ENCODE data around the gene DYRK4.
"Not testable (repeated sequence)": the region's sequence is repeated elsewhere in the genome, so short reads cannot be mapped to it uniquely, and the experiment has no call there.

Gene DYRK4

DNA sequence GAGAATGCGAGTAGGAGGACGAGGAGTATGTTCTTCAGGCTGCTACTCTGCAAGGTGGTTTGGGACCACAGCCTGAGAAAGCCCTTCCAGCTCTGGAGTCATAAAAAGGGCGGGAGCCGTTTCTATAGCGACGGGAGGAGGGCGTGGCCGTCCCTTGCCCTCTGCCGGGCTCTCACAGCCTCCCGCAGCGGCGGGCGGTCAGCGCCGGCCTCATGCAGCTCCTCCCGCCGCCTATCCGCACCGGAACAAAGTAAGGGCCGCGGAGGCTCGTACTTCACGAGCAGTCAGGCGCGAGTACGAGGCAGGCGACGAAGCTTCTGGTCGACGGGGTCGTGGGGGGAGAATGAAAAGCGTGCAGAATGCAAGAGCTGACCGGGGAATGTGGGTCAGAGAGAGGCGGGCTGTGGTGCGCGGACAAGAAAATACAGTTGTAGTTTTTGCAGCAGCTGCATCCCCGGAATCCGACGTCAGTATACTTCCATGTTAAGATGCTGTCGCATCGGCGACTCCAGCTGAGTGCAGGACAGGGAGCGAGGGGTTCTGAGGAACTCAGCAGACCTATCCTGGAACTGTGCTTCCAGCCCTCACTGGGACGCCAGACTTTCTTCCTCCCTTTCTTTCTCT lies at the start of gene DYRK4:
Gene DYRK4 (plus strand): TSS at position 175 of the 624 bp plus-strand sequence. CDS start 38 bp downstream, at position 213.
- no peak for DNase-seq

DNA sequence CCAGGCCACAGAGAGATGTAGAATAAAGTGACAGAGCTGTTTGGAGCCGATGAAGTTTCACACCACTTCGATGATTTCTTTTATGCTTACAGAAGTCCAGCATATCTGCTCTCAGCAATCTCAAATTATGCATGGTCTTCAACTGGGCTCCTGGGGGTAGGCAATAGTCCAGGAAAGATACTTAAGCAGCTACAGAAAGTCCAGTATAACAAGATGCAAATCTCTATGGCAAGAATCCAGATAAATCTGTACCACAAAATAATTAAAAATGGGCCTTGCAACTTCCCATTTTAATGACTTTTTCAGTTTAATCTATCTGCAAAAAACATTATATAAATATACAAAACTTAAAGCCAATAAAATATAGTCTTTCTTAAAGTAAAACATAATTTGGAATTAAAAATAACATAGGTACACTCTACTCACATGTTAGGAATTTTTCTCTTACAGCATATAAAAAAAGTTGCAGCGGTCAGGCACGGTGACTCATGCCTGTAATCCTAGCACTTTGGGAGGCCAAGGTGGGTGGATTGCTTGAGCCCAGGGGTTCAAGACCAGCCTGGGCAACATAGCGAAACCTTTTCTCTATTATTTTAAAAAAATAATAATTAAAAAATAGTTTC lies 43.8 kb upstream of the DYRK4 start:
- no peak for DNase-seq

DNA sequence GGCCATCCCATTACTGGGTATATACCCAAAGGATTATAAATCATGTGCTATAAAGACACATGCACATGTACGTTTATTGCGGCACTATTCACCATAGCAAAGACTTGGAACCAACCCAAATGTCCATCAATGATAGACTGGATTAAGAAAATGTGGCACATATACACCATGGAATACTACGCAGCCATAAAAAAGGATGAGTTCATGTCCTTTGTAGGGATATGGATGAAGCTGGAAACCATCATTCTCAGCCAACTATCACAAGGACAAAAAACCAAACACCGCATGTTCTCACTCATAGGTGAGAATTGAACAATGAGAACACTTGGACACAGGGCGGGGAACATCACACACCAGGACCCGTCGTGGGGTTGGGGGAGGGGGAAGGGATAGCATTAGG lies 38.6 kb upstream of the DYRK4 start:
- not testable (repeated sequence) for DNase-seq

GRCh38 chr12:4526923-4527546 lies 35.0 kb upstream of the DYRK4 start:
- DNase-seq, result no peak

- DNase-seq, result no peak
These were observed 31.8 kb upstream of the DYRK4 start for GRCh38 chr12:4530160-4530559.

DNA sequence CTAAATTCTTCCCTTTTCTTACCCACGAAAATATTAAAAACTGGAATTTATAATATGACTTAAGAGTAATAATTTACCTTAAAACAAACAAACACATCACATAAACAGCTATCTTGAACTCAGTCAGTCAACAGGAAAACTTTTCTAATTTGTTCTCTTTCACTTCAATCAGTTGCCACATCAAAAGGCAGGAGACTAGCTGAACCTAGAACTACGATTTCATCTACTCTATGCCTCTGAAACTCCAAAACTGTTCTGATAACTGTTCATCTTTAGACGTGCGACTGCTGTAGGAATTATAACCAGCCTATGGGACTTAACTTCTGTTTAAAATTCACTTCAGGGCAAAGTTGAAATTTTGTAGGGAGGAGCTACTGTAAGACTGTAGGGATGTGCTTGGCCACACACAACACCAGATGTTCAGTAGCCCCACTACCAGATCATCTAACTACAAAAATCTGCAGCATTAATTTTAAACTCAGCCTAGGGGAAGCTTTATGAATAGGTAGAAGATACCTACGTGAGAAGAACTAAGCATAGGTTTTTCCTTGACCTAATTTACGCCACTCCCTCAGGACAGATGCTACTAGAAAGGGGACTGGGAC lies 30.9 kb upstream of the DYRK4 start:
- no peak for DNase-seq

DNA sequence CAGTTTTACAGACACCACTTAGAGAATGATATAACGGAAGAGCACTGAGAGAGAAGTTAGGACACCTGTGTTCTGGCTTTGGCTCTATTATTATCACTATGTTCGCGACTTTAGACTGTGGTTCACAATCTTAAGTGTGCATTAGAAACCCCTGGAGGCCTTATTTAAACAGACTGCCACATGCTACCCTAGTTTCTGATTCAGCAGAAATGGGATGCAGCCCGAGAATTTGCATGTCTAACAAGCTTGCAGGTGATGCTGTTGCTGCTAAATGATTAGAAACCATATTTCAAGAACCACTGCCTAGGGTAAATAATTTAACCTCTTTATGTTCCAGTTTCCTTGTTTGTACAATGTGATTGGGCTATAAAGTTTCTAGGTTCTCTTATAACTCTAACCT lies 26.9 kb upstream of the DYRK4 start:
- no peak for DNase-seq

DNA sequence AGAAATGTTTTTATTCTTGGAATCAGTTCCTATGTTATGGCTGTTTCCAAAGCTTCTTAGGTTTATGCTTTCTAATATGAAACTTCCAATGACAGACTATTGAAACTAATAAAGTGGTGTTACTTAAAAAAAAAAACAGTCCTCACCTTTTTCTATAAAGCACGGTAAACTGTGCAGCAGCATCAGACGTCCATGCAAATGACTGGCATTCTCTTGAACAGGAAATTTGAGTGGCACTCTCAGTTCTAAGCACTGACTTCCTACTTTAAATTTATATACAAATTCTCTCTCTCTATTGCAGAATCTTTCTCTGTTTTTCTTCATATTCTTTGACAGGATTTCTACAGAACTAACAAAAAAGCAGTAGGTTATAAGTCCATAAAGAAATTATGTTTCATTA lies 26.1 kb upstream of the DYRK4 start:
- no peak for DNase-seq

DNA sequence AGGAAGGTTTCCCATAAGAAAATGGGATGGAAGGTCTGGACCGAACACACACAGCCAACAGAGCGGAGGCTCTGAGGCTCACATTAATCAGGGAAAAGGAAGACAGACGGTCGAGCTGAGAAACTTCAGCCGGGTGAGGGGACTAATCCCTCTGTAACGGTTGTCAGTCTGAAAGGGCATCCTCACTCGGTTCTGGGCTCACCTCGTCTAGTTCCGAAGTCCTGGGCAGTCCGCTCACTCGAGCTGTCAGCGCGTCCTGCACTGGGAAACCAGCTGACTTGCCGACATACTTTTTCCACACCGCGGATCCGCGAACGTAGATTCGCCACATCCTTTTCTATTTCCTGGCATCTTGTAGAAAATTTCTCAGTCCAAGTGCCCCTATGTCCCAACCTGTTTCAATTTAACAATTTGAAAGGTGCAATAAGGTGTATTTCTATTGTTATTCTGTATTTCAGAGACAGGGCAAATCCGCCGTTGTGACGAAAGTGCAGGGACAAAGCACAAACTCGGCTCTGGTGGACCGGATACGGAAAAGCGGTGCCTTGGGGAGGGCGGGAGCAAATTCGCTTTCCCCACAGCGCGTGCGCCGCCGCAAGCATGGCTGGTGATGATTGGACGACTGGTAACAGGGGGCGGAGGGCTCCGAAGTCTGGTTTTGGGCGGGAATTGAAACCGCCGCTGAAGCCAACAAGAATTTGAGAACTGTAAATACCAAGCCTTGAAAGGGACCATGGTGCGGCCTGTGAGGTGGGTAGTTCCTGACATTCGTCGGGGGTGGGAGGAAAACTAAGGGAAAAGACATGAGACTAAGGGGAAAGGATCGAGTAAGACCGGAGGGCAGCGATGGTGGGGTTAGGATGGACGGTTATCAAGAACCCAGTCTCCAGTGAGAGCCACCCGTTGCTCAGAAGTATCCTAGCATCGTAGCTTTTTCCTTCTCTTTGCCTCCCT lies 23.5 kb upstream of the DYRK4 start, which contains the start of gene RAD51AP1:
Gene RAD51AP1 (plus strand): TSS at position 684 of the 954 bp plus-strand sequence. CDS start 50 bp downstream, at position 734.
- DNase-seq, result peak; percentile 77

- DNase-seq, result no peak
These were observed 22.7 kb upstream of the DYRK4 start for GRCh38 chr12:4539167-4539870.

DNA sequence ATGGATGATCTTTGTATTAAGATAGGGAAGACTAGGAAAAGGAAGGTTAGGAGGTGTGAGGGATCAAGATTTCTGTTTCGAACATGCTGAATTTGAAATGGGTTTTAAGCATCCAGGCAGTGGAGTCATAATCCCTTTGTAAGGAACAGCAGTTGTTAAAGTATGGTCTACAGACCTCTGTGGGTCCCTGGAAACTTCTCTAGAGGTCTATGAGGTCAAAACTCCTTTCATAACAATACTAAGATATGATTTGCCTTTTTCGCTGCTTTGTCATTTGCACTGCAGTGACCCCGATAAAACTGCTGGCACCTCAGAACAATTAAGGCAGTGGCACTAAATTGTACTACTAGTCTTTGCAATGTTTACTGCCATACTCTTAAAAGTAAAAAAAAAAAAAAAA lies 21.8 kb upstream of the DYRK4 start:
- DNase-seq, result no peak

DNA sequence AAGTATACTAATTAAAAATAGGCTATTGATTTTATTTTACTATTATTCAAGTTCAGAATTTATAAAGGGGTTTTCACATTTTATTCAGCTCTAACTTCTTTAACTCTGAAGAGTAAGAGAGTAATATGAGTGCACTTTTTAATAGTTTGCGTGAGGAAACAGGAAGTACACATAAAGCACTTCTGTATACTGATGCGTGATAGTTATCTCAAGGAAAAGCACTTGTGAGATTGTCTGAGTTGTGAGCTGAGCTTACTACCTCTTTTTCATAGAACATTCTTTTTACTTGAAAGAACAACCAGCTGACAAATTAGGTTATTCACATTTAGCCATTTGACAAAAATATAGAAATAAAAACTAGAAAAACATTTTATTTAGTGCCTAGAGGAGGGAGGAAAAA lies 21.4 kb upstream of the DYRK4 start:
- DNase-seq, result no peak

- DNase-seq, result no peak
These were observed 16.8 kb upstream of the DYRK4 start for GRCh38 chr12:4545195-4545594.

DNA sequence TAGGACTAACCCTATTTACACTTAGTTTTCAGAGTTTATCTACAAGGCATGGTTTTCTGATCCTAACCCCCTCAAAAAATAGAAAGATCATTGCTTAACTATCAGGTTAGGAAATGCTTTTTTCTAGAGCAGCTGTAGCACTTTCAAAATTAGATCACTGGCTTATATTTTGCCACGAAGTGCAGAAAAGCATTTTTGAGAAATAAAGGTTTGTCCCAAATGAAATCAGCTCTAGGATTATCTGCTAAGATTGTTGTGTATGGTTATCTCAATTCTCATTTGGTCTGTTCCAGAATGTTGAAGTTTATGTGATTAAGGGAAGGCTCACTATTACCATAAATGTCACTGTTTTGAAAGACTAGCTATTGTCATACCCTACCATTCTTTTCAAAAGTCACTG lies 9.8 kb upstream of the DYRK4 start:
- no peak for DNase-seq

DNA sequence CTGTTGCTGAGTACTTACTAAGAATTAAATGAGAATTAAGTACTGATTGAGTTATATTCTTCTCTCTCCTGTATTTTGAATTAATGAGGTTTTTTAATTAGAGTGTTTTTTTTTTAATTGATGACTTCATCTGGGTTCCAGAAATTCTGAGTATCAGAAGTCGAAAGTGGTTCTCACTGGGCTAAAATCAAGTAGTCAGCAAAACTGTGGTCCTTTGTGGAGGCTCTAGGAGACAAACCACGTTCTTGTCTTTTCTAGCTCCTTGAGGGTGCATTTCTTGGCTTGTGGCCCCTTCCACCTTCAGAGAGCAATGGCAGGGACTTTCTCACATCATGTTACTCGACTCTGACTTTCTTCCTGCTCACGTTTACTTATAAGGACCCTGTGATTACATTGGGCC lies 8.1 kb upstream of the DYRK4 start:
- DNase-seq, result no peak

DNA sequence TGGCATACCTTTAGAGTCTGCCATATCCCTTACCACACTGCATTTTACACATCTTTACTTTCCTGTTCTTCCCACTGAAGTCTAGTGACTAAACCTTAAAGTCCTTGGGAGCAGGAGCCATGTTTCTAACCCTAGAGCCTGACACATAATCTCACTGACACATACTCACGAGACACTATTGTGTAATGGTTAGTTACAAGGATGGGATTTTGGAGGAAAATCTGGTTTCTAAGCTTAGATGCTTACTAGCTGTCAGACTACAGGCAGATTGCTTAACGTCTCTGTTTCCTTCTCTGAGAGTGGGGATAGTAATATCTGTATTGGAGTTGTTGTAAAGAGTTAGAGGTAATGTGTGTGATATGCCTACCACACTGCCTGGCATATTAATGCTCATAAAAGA lies 6.2 kb upstream of the DYRK4 start:
- no peak for DNase-seq

DNA sequence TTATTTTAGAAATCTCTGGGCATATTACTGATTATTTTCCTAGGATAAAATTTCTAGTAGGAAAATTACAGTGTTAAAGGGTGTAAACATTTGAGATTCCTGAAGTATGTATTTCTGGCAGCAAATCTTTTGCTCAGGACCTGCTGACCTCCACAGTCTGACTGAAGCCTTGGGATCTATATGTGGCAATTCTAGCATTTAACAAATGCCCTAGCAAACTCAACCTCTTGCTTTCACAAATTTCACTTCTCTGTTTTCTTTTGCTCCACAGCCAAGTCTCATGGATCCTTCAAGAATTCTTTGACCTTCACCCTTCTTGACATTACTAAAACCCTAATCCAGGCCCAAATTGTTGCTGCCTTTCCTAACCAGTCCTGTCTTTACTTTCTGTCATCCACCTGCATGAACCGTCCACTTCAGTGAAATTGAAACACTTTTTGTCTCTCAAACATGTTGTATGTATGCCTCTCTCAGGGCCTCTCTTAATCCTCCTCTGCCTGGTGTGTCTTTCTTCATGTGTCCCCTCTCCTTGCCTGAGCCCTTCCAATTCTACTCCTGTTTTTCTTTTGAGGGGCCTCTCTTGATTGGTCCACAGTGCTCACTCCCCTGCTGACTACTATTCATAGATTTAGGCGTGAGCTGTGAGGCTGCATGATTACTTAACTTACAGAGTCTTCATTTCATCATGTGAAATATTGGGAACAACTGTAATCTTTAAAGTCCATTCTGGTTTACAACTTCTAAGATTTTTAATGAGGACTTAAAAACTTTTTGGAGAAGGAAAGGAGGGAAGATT lies 5.1 kb upstream of the DYRK4 start:
- DNase-seq, result no peak

- no peak for DNase-seq
These were observed 4.4 kb upstream of the DYRK4 start for GRCh38 chr12:4557586-4557985.

- no peak for DNase-seq
These were observed 3.8 kb upstream of the DYRK4 start for GRCh38 chr12:4558171-4558570.

DNA sequence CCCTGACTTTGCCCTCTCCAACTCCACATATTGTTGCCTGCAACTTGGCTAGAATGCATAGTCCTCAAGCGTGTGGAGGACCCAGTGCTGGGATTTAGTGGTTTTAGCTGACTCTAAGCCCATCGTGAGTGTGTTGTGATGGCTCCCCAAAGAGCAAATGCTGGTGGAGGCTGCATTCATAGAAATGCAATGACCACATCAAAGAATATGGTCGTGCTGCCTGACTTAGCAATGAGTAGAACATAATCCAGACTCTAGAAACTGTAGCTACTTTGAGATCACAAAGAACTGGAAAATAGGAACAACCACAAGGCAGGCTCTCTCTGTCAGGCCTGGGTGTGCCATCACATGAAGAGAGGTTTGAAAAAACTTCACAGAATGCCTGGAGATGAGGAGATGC lies 1.3 kb downstream of the DYRK4 start:
- no peak for DNase-seq

DNA sequence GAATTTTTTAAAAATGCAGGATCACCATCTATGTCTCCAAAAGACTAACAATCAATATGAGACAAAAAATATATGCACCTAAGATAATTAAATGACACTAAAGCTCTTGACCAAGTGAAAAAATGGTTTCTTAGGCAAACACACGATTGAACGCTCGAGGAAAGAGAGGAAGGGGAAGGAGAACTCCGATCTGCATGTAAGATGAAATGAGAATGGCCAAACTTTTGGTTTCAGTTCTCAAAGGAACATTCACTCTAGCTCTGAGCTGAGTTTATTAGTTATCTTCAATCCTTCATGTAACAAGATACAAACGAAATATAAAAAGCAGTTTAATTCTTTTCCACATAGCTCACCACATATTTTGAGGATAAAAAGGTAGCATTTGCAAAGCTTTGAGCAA lies 2.8 kb downstream of the DYRK4 start:
- no peak for DNase-seq

All from NK-92 treated with Interleukin-12 subunit alpha and Interleukin-12 subunit beta, amount 100 ng/mL, for 24 hours (cell line).